Lower leg skin (tissue), 3 donors: ENCODE results near the gene C1QL2.

Experiments
- CTCF ChIP-seq, 3 donors: fragments of 450-650 bp; IDR thresholded peaks; one replicate each; pipeline ENCODE4 v1.5.1; 2016; ENCODE audit warnings: antibody characterized with exemption in 3 of 3, mild to moderate bottlenecking in 3 of 3, moderate library complexity in 2 of 3
- POLR2A ChIP-seq, 2 donors: fragments of 450-650 bp; IDR thresholded peaks; one replicate each; pipeline ENCODE4 v1.6.1; 2016 to 2017; ENCODE audit warnings: antibody characterized with exemption in 2 of 2, mild to moderate bottlenecking in 1 of 2, moderate library complexity in 1 of 2

- no peak for TF ChIP-seq CTCF (IDR thresholded peaks at IDR 0.05)
- no peak for TF ChIP-seq POLR2A (IDR thresholded peaks at IDR 0.05)
These were observed 35.2 kb downstream of the C1QL2 start for GRCh38 chr2:119123389-119123788.
